Activated naive CD4-positive, alpha-beta T cell treated with anti-CD3 and anti-CD28 coated beads, Interleukin-2, amount 50 U/mL, for 72 hours (primary cell): ENCODE data around the gene BCL11B. TPM values are rescaled to one million over a fixed set of nuclear protein-coding genes. Genes with fewer than 3 reads are reported as not detected.

Experiments
- ATAC-seq, 2 donors: fragments of 150-1000 bp; cut with Tn5 transposase; 2 replicates each; pipeline ENCODE4 v1.10.0; 2021; ENCODE audit warnings: mild to moderate bottlenecking in 2 of 2, moderate library complexity in 2 of 2
- DNase-seq, 2 donors: peaks; one replicate each; pipeline ENCODE4 v3.0.0; 2021 to 2022; ENCODE audit warnings: low spot score in 2 of 2
- H3K27ac Mint-ChIP-seq, 2 donors: one replicate each; pipeline ENCODE4 v1.8.0; 2022; ENCODE audit warnings: mild to moderate bottlenecking in 2 of 2, mixed read lengths in 2 of 2
- H3K36me3 Mint-ChIP-seq, 2 donors: one replicate each; pipeline ENCODE4 v1.8.0; 2022; ENCODE audit warnings: mixed read lengths in 2 of 2
- H3K9me3 Mint-ChIP-seq, 2 donors: one replicate each; pipeline ENCODE4 v1.8.0; 2022; ENCODE audit warnings: mixed read lengths in 2 of 2
- total RNA-seq, 2 donors: library from RNA; stranded (reverse); gene quantifications; one replicate each; pipeline ENCODE4 v1.2.3, GENCODE V29; 2022

Gene BCL11B
- total RNA-seq, 2 donors from 2014 or later, result 57.8 to 65.7 TPM

- Mint-ChIP-seq H3K27ac (no peak overlapping the region), H3K36me3 (no peaks in the 10 kb centered on the region), H3K9me3 (no peaks in the 10 kb centered on the region)
- DNase-seq (no peak), ATAC-seq (no peak)
These were observed 125.2 kb downstream of the BCL11B start for GRCh38 chr14:99146616-99147365.

- ATAC-seq, result no peak
- H3K36me3 Mint-ChIP-seq, result no peaks in the 10 kb centered on the region
- no peaks in the 10 kb centered on the region for H3K9me3 Mint-ChIP-seq
- H3K27ac Mint-ChIP-seq, result no peak overlapping the region
- DNase-seq, result no peak
These were observed 126.7 kb downstream of the BCL11B start for GRCh38 chr14:99145307-99145706.

- Mint-ChIP-seq H3K36me3 (no peaks in the 10 kb centered on the region), H3K9me3 (no peaks in the 10 kb centered on the region)
These were observed 128.2 kb downstream of the BCL11B start for GRCh38 chr14:99143793-99144192.

GRCh38 chr14:99143126-99143525 is 128.9 kb downstream of the BCL11B start:
- no peaks in the 10 kb centered on the region for H3K9me3 Mint-ChIP-seq
- ATAC-seq, result no peak

More at GRCh38 chr14:99143793-99144192, 128.2 kb downstream of the BCL11B start:
- no peak overlapping the region for H3K27ac Mint-ChIP-seq
- ATAC-seq (no peak), DNase-seq (no peak)

GRCh38 chr14:99141236-99141635 is 130.8 kb downstream of the BCL11B start:
- no peak for ATAC-seq
- H3K27ac Mint-ChIP-seq, result no peak overlapping the region
- no peaks in the 10 kb centered on the region for H3K36me3 Mint-ChIP-seq
- DNase-seq, result peak in 1 of 2 donors; percentile 31
- no peaks in the 10 kb centered on the region for H3K9me3 Mint-ChIP-seq

More at GRCh38 chr14:99143126-99143525, 128.9 kb downstream of the BCL11B start:
- Mint-ChIP-seq H3K36me3 (no peaks in the 10 kb centered on the region), H3K27ac (no peak overlapping the region)
- no peak for DNase-seq

GRCh38 chr14:99138999-99139865 is 132.8 kb downstream of the BCL11B start:
- no peaks in the 10 kb centered on the region for H3K36me3 Mint-ChIP-seq
- DNase-seq (no peak), ATAC-seq (no peak)
- no peak overlapping the region for H3K27ac Mint-ChIP-seq
- H3K9me3 Mint-ChIP-seq, result no peaks in the 10 kb centered on the region

- no peaks in the 10 kb centered on the region for H3K9me3 Mint-ChIP-seq
- peak; percentile 78 to 83 for ATAC-seq
- no peaks in the 10 kb centered on the region for H3K36me3 Mint-ChIP-seq
- peak overlapping the region in 1 of 2 donors; percentile 52 for H3K27ac Mint-ChIP-seq
- DNase-seq, result no peak
These were observed 134.0 kb downstream of the BCL11B start for GRCh38 chr14:99137913-99138571.

- no peak for DNase-seq
- Mint-ChIP-seq H3K36me3 (no peaks in the 10 kb centered on the region), H3K9me3 (no peaks in the 10 kb centered on the region), H3K27ac (peak overlapping the region; percentile 52 to 67)
- ATAC-seq, result no peak
These were observed 134.8 kb downstream of the BCL11B start for GRCh38 chr14:99137001-99137700.

GRCh38 chr14:99136401-99136800 is 135.6 kb downstream of the BCL11B start:
- ATAC-seq, result no peak
- no peak for DNase-seq
- Mint-ChIP-seq H3K27ac (no peak overlapping the region), H3K9me3 (no peaks in the 10 kb centered on the region), H3K36me3 (no peaks in the 10 kb centered on the region)

- Mint-ChIP-seq H3K9me3 (no peaks in the 10 kb centered on the region), H3K36me3 (no peaks in the 10 kb centered on the region), H3K27ac (no peak overlapping the region)
- ATAC-seq, result no peak
- DNase-seq, result no peak
These were observed 136.0 kb downstream of the BCL11B start for GRCh38 chr14:99136047-99136400.

- Mint-ChIP-seq H3K27ac (peak overlapping the region; percentile 8 to 50), H3K9me3 (no peaks in the 10 kb centered on the region), H3K36me3 (no peaks in the 10 kb centered on the region)
- DNase-seq (no peak), ATAC-seq (no peak)
These were observed 137.4 kb downstream of the BCL11B start for GRCh38 chr14:99134516-99135046.

GRCh38 chr14:99133636-99134515 is 138.1 kb downstream of the BCL11B start:
- H3K27ac Mint-ChIP-seq, result peak overlapping the region in 1 of 2 donors; percentile 30
- no peaks in the 10 kb centered on the region for H3K9me3 Mint-ChIP-seq
- H3K36me3 Mint-ChIP-seq, result no peaks in the 10 kb centered on the region
- no peak for DNase-seq
- no peak for ATAC-seq

- ATAC-seq (no peak), DNase-seq (no peak)
- H3K36me3 Mint-ChIP-seq, result no peaks in the 10 kb centered on the region
- no peak overlapping the region for H3K27ac Mint-ChIP-seq
- no peaks in the 10 kb centered on the region for H3K9me3 Mint-ChIP-seq
These were observed 139.0 kb downstream of the BCL11B start for GRCh38 chr14:99132821-99133635.

- DNase-seq (no peak), ATAC-seq (no peak)
- Mint-ChIP-seq H3K36me3 (no peaks in the 10 kb centered on the region), H3K27ac (no peak overlapping the region), H3K9me3 (no peaks in the 10 kb centered on the region)
These were observed 140.2 kb downstream of the BCL11B start for GRCh38 chr14:99131632-99132271.
